Measurements from ENCODE around the gene MFAP2.

MFAP2 gene

DNA sequence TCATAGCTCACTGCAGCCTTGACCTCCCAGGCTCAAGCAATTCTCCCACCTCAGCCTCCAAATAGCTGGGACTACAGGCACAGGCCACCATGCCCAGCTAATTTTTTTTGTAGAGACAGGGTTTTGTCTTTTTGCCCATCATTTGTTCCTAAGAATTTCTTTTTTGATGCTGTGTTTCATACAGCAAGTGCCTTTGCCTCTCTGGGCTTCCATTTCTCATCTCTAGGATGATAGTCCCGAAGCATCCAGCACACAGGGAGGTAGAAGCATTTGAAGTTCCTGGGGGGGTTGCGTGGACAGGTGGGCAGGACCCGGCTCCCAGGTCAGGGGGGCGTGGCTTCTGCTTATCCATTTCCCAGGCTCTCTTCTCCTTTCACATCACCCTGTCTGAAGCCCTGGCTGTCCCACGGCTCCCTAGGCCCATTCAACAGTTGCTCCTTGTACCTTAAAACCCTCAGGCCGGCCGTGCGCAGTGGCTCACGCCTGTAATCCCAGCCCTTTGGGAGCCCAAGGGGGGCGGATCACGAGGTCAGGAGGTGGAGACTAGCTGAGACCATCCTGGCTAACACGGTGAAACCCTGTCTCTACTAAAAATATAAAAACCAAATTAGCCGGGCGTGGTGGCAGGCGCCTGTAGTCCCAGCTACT, 27.9 kb upstream of the MFAP2 start:
- no peak for DNase-seq (ENCODE audit: low read depth in 1 of 2, low spot score in 1 of 2)

DNA sequence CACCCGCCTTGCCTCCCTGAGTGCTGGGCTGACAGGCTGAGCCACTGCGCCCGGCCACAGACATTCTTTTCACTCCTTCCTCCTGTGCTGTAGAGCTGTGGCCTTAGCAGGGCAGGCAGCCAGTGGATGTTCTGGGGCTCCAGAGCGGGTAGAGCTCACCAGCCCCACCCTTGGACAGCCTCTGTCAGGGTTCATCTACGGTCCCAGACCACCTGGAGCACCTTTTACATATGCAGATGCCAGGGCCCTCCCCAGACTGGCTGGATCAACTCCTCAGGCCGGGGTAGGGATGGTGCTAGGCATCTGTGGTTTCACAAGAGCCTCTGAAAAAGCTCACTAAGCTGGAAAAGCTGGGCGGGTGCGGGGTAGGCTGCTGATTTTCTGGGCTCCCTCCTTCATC, 26.7 kb upstream of the MFAP2 start:
- DNase-seq (ENCODE audit: low read depth in 1 of 2, low spot score in 1 of 2): no peak

DNA sequence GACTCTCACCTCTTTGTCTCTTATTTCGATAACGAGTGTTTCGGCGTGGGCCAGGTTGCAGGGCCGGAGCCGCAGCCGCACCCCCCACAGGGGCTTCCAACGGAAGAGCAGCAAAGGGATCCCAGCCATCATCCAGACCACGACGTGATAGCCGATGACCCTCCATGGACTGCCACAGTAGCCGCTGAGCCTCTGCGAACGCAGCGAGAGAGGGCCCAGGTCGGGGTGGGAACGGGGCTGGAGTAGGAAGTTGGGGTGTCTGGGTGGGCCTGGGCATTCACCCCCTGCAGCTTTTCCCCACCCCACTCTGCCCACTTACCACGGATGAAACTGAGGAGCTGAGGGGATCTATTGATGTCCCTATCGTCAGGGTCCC, 24.9 kb upstream of the MFAP2 start:
- no peak for DNase-seq (ENCODE audit: low read depth in 1 of 2, low spot score in 1 of 2)

DNA sequence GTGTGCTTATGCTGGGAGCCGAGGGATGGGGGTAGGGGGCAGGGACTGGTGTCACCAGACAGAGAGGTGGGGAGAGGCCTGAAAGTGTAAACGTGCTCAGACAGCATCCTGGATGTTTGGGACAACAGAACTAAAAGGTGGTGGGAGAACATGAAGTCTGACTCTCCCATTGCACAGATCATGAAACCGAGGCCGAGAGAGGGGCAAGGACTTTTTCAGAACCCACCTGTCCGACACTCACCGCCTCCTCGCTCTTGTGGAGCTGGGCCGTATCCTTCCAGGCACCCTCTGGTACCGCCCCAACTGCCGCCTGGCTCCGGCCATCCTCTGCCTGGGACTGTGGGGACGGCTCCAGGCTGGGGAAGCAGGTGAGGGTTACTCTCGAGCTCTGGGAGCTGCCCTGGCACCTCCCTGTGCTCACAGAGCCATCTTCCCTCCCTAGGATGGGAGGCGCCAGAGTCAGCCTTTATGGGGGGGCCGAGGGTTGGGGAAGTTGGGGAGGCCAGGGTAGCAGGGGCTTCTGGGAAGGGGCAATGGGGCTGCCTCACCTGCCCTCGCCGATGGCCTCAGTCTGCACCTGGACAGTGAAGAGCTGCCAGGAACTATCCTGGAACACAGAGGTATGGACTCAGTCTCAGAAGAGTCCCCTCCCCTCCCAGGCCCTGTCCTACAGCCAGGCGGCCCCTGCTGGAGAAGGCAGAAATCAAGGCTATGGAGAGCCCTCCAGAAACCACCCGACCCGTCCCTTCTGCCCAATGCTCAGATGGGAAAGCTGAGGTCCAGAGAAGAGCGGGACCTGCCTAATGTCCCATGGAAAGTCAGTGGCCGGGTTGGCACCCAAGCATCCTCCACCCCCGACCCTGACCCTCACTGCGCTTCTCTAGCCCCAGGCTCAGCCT, 24.3 kb upstream of the MFAP2 start:
- DNase-seq (ENCODE audit: low read depth in 1 of 2, low spot score in 1 of 2): no peak

DNA sequence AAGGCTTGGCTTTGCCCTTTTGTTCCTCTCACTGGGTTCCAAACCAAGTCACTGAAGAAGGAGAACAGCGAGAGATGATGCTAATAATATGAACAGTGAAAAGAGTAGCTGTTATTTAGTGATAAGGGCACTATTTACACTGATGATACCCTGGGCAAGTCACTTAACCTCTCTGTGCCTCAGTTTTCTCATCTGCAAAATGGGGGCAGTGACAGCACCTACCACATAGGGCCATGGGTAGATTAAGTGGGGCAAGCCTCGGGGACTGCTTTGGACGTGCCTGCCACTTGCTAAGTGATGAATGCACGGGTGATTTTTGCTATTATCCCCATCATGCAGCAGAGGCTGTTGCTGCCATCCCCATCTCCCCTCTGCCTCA, 22.1 kb upstream of the MFAP2 start:
- no peak for DNase-seq (ENCODE audit: low read depth in 1 of 2, low spot score in 1 of 2)

DNA sequence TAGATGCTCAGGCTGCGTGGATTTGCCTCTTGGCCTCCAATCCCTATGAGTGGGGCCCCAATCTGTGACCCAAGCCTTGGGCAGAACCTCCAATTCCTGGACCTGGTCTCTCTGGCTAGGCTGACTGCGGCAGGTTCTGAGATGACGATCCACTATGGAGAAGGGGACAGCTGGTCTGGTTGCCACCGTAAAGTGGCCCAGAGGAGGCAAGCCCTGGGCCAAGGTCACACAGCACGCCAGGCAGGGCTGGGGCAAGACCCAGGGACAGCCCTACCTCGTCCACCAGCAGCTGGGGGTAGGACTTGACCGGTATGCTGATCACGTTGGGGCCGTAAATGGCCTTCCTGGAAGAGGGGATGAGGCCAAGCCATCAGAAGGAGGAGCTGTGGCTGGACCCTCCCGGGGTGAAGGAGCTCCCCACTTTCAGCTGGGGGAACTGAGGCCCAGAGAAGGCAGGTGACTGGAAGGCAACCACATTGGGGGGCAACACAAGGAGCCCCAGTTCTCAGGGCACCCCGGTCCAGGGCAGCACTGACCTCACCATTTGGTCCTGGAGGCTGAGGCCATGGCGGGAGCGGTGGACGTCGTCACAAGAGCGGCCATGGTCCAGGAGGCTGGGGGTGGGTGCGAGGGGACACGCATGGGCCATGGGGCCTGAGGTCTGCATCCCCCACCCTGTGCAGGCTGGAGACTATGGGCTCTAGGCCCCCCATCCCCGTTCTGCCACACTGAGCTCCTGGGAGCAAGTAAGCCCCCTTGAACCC, 21.5 kb upstream of the MFAP2 start:
- no peak for DNase-seq (ENCODE audit: low read depth in 1 of 2, low spot score in 1 of 2)

DNA sequence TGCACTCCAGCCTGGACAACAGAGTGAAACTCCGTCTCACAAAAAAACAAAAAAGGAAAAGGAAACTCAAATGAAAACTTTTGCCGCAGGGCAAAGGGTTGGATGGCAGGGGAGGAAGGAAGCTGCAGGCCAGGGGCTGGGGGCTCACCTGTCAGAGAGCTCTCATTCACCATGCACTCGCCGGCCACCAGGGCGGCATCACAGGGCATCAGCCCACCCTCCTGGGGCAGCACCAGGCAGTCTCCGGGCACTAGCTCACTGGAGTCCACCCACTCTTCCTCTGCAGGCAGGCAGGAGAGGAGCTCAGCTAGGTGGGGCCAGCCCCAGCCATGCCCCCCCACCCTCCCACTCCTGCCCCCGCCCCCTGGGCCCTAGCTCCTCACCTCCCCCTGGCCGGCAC, 19.4 kb upstream of the MFAP2 start:
- DNase-seq (ENCODE audit: low read depth in 1 of 2, low spot score in 1 of 2): no peak

DNA sequence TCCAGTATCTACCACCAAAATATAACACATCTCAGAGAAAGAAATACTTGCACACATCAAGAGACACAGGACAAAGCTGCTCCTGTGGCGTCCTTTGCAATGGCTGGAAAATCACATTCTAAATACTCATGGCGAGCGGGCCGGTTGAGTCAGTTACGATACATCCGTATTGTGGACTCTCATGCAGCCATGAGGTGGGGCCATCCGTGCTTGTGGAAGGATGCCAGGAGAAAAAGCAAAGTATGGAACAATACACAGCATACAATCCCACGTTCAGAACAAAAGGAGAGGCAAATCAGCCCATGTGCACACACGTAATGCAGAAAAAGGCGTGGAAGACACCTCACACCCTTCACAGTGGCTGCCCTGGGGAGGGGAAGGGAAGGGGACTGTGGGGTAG, 18.2 kb upstream of the MFAP2 start:
- DNase-seq (ENCODE audit: low read depth in 1 of 2, low spot score in 1 of 2): no peak

DNA sequence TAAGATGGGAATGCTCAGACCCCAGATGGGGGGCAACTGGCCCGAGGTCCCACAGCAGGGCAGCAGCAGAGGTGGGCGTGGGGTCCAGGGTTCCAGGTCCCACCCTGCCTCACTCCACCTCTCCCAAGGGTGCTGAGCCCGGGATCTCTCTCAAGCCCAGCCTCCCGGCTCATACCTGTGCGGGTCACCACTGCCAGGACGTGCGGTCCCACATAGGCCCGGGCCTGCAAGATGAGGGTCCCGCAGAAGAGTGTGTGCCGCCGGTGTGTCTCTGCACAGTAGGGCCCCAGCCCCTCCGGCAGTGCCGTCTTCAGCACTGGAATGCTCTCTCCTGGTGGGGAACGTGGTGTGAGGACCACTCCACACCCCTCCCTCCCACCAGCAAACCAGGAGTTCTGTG, 16.4 kb upstream of the MFAP2 start:
- no peak for DNase-seq (ENCODE audit: low read depth in 1 of 2, low spot score in 1 of 2)

DNA sequence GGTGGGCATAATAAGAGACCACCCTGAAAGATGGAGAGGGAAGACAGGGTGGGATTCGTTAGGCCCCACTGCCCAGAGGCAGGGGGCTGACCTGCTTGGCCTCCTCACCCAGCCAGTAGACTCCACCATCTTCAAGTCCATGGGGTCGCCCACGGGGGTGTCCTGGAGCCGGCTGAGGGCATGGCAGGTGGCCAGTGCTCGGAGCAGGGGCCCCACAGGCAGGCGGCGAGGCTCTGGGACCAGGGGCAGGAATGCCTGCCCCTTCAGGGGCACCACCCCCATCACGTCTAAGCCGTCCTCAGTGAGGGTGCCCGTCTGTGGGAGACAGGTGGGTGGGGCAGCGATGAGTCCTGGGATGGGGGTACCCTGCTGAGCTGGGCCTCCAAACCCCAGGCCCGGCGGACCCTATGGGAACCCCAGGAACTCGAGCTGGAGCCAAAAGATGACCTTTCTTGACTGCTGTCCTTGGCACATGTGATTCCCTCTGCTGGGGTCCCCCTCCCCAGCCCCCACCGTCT, 13.2 kb upstream of the MFAP2 start:
- no peak for DNase-seq (ENCODE audit: low read depth in 1 of 2, low spot score in 1 of 2)

DNA sequence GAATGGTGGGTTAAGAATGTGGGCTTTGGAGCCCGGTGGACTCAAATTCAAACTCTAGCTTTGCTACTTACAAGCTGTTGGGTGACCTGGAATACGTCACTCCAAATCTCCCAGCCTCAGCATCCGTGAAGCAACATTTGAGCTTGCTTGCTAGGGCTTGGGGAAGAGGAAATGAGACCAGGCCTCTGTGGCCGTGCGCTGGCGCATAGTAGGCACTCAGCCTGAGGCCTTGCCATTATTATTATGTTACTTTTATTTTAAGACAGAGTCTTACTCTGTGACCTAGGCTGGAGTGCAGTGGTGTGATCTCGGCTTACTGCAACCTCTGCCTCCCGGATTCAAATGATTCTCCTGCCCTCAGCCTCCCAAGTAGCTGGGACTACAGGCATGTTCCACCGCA, 12.3 kb upstream of the MFAP2 start:
- DNase-seq (ENCODE audit: low read depth in 1 of 2, low spot score in 1 of 2): no peak

DNA sequence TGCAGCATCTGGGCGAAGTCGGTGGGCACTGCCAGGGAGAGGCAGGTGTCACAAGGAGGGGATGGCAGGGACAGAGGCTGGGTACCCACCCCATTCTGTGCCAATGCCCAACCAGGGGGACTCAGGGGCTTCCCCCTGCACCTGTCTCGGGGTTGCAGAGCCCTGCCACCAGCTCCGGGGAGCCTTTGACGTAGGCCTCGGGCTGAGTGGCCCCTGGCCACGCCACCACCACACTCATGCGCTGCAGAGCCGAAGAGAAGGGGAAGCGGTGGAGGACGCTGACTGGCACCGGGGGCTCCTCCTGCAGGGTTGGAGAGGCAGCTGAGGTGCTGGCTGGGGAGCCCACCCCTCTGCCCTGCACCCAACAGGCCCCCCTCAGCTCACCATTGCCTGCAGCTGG, 11.7 kb upstream of the MFAP2 start:
- DNase-seq (ENCODE audit: low read depth in 1 of 2, low spot score in 1 of 2): no peak

DNA sequence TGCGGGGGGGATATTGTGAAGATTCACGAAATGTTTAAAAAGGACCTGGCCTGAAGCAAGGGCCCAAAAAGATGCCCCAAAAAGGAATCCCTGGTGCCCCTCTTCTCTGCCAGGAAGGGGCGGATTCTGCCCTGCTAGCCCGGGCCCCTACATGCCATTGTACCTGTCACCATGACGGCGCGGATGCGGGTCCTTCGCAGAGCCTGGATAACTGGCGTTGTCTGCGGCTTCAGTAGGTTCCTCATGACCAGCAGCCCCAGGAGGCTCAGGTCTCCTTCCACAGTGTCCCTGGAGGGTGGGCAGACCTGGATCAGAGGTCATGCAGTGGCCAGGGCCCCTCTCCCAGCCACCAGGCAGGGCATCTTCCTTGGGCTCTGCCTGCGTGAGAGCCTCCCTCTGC, 11.2 kb upstream of the MFAP2 start:
- DNase-seq (ENCODE audit: low read depth in 1 of 2, low spot score in 1 of 2): no peak

DNA sequence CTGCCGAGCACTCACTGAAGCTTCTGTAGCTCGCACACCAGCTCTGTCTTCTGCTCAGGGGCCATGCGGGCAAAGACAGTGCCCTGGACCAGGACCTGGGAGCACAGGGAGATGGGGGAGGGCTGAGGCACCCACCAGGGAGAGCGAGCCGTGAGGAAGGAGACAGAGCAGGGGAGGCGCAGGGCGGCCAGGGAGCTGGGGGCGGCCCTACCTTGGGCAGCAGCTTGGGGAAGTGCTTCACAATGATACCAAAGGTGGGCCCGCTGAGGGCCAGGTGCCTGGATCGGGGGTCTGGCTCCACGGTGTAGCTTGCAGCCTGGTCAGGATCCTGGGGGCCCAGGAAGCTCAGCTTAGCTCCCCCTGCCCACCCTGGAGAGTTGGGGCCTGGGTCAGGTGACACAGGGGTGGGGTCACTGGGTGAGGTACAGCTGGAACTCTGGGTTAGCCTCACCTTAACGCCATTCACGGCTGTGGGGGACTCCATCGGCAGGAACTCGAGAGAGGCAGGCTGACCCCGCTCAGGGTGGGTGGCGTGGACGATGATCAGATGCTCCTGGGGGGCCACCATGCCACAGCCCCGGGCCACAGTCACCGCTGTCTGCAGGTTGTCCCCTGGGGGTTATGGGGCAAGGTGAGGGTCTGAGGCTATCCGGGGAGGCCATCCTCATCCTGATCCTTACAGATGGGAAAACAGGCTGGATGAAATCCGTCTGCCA, 9.4 kb upstream of the MFAP2 start:
- DNase-seq (ENCODE audit: low read depth in 1 of 2, low spot score in 1 of 2): no peak

DNA sequence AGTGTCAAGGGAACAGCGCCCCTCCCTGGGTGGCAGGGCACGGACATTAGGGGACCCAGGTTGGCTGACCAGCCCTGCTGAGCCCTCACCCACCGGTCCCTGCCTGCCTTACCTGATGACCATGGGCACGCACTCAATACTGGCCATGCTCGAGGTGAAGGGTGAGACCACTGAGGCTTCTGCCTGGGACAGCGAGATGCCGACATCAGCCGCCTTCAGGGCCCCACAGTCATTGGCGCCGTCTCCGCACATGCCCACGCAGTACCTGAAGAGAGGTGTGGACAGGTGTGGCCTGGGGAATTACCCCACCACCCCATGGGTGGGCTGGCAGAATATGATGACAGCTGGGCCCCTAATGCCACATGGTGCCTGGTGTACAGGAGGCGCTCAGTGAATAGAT, 7.8 kb upstream of the MFAP2 start:
- no peak for DNase-seq (ENCODE audit: low read depth in 1 of 2, low spot score in 1 of 2)

DNA sequence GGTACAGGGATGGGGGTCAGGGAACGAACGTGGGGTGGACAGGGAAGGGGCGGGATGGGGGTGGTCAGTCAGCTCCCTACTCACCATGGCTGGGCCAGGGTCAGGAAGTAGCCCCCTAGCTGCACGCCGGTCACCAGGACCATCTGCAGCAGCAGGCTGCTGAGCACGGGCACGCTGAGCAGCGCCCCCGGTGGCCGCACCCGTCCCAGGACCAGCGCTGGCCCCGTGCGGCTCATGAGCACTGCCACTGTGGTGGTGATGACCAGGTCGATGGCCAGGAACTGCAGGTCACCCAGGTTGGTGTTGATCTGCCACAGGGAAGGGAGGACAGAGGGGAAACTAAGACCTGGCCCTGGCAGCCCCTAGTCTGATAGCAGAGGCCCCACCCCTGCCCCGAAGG, 6.5 kb upstream of the MFAP2 start:
- DNase-seq (ENCODE audit: low read depth in 1 of 2, low spot score in 1 of 2): no peak

DNA sequence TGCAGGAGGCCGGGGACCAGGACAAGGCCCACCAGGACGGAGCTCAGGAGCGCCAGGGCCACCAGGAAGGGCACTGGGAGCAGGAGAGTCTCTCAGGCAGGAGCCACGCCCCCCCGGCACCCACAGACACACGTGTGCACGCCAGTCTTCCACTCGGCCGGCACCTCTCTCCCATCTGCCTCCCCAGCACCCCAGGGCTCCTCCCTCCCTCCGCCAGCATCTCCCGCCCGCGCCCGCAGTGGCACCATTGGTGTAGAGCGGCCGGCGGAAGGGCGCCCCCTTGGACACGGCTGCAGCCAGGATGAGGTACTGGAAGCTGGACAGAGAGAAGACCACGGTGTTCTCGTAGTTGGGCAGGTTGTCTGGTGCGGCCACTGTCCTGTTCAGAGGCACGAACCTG, 6.1 kb upstream of the MFAP2 start:
- DNase-seq (ENCODE audit: low read depth in 1 of 2, low spot score in 1 of 2): no peak

DNA sequence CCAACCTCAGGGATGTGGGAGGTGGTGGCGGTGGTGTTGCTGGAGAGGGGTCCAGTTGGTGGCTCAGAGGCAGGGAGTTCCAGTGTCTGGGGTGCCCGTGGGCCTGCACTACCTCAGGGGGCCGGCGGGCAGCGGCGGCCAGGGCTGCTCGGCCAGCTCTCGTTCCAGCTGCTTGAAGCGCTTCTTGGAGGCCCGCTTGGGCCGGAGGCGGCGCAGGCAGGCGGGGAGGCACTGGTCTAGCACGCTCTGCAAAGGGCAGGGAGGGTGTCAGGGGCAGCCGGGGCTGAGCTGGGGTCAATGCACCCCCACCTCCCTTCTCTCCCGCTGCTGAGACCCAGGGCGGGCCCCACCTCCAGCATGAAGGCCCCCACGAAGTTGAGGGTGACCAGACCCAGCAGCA, 5.7 kb upstream of the MFAP2 start:
- no peak for DNase-seq (ENCODE audit: low read depth in 1 of 2, low spot score in 1 of 2)

DNA sequence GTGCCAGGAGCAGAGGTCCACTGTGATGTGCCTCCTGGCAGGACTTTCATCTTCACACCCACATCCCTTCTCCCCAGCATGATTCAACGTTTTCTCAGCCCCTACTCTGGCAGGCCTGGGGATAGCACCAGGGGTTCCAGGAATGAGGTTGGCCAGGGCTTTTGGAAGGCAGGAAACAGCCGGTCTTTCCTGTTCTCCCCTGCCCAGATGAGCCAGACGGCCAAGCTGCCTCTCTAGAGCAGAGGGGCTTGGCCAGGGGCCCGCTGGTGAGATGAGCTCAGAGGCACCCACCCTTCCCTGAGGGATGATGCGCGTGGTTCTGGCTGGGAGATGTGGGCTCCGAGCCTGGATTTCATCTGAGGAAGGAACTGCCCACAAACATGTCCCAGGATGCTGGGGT, 4.3 kb upstream of the MFAP2 start:
- DNase-seq (ENCODE audit: low read depth in 1 of 2, low spot score in 1 of 2): no peak

DNA sequence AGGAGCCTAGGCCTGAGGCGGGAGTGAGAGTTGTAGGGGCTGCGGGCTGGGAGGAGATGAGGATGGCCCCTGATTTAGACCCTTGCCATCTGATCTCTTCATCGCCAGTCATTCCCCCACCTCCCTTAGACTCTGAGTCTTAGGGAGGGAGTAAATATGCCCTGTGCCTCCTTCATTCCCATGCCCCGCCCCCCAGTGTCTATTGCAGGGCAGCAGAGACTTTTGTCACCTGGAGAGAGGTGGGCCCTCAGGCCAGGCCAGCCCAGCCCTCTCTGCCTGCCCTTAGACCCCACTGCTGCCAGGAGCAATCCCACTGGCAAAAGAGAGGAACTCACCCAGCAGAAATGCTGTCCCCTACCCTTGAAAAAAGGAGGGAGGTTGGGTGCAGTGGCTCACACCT, 3.2 kb upstream of the MFAP2 start:
- no peak for DNase-seq (ENCODE audit: low read depth in 1 of 2, low spot score in 1 of 2)

DNA sequence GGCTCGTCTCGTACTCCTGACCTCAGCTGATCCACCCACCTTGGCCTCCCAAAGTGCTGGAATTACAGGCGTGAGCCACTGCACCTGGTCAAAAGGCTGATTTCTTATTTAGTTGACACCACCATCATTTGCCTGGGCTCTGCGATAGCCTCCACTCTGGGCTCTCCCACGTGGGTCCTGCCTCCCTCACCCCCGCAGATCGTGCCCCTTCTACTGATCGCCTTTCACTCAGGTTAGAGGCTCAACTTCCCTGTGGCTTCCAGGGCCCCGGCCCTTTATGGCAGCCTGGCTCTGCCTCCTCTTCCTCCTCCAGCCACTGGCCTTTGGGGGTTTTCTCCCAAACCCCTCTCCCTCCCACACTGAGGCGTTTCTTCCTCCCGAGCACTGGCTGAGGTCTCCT, 2.5 kb upstream of the MFAP2 start:
- no peak for DNase-seq (ENCODE audit: low read depth in 1 of 2, low spot score in 1 of 2)
